Vagina (tissue), 2 donors: ENCODE data around the gene PM20D2.

Experiments used
- POLR2A ChIP-seq, 2 donors: fragments of 450-650 bp; IDR thresholded peaks; one replicate each; pipeline ENCODE4 v1.6.1; 2017; ENCODE audit warnings: antibody characterized with exemption in 2 of 2, mild to moderate bottlenecking in 2 of 2, moderate library complexity in 2 of 2
- POLR2AphosphoS5 ChIP-seq, 2 donors: sonication (generic); formaldehyde crosslinking; IDR thresholded peaks; one replicate each; pipeline ENCODE4 v1.9.0; 2017; ENCODE audit warnings: antibody characterized with exemption in 2 of 2, mild to moderate bottlenecking in 2 of 2, low read depth in 1 of 2; ENCODE audit not compliant: insufficient read depth in 1 of 2
- TF ChIP-seq, protein P1 (sequence below), 3 experiments: fragments of 450-650 bp in 2 of 3; fragments of 200-600 bp in 1 of 3; sonication (generic) in 1 of 3; IDR thresholded peaks; one replicate each; pipeline ENCODE4 v1.5.1; 2017 to 2019; ENCODE audit warnings: antibody characterized with exemption in 3 of 3, mild to moderate bottlenecking in 2 of 3, moderate library complexity in 2 of 3

DNA sequence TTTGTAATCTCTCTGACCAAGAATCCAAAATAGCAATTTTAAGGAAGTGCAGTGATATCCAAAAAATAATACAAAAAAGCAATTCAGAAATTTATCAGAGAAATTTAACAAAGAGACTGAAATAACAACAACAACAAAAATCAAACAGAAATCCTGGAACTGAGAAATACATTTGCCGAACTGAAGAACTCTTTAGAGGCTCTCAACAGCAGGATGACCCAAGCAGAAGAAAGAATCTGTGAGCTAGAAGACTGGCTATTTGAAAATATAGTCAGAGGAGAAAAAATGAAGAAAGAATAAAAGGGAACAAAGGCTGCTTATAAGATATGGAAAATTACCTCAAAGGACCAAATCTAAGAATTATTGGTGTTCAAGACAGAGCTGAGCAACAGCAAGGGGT, 48.7 kb downstream of the PM20D2 start:
- TF ChIP-seq, protein P1, sequence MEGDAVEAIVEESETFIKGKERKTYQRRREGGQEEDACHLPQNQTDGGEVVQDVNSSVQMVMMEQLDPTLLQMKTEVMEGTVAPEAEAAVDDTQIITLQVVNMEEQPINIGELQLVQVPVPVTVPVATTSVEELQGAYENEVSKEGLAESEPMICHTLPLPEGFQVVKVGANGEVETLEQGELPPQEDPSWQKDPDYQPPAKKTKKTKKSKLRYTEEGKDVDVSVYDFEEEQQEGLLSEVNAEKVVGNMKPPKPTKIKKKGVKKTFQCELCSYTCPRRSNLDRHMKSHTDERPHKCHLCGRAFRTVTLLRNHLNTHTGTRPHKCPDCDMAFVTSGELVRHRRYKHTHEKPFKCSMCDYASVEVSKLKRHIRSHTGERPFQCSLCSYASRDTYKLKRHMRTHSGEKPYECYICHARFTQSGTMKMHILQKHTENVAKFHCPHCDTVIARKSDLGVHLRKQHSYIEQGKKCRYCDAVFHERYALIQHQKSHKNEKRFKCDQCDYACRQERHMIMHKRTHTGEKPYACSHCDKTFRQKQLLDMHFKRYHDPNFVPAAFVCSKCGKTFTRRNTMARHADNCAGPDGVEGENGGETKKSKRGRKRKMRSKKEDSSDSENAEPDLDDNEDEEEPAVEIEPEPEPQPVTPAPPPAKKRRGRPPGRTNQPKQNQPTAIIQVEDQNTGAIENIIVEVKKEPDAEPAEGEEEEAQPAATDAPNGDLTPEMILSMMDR (IDR thresholded peaks at IDR 0.05): no peak
- TF ChIP-seq POLR2A (IDR thresholded peaks at IDR 0.05): no peak
- TF ChIP-seq POLR2AphosphoS5 (IDR thresholded peaks at IDR 0.05; ENCODE audit: insufficient read depth in 1 of 2, low read depth in 1 of 2): no peak
